GM23338 (cell line): Measurements from ENCODE around the gene NPAS3. TPM values are rescaled to one million over a fixed set of nuclear protein-coding genes. Genes with fewer than 3 reads are reported as not detected.

Experiments
- ATAC-seq: fragments of 200-7000 bp; cut with Tn5 transposase; 3 replicates; pipeline ENCODE4 v1.9.1; 2020
- DNase-seq: peaks from one replicate; pipeline ENCODE4 v3.0.0-alpha.2; 2015; ENCODE audit warnings: low spot score
- H2AFZ ChIP-seq: fragments of 200-600 bp; sonication (generic); 2 replicates; pipeline ENCODE4 v1.8.0; 2016; ENCODE audit warnings: antibody characterized with exemption, mild to moderate bottlenecking, moderate library complexity
- H3F3A ChIP-seq: fragments of 200-600 bp; sonication (generic); replicated peaks from 2 replicates; pipeline ENCODE4 v1.8.0; 2017; ENCODE audit warnings: antibody characterized with exemption, mixed run types, low read depth
- H3K27ac ChIP-seq: fragments of 200-600 bp; sonication (generic); 2 replicates; pipeline ENCODE4 v1.6.1; 2016; ENCODE audit warnings: low read depth
- H3K27me3 ChIP-seq: fragments of 200-600 bp; sonication (generic); 2 replicates; pipeline ENCODE4 v1.8.0; 2016; ENCODE audit warnings: mild to moderate bottlenecking, mixed run types, moderate library complexity; ENCODE audit not compliant: insufficient read depth
- H3K36me3 ChIP-seq: fragments of 200-600 bp; sonication (generic); 2 replicates; pipeline ENCODE4 v1.8.0; 2016; ENCODE audit warnings: mild to moderate bottlenecking; ENCODE audit not compliant: insufficient read depth
- H3K4me1 ChIP-seq: fragments of 200-600 bp; sonication (generic); 2 replicates; pipeline ENCODE4 v1.8.0; 2016; ENCODE audit warnings: mild to moderate bottlenecking, moderate library complexity; ENCODE audit not compliant: insufficient read depth
- H3K4me2 ChIP-seq: fragments of 200-600 bp; sonication (generic); 2 replicates; pipeline ENCODE4 v1.7.1; 2017; ENCODE audit warnings: mixed run types
- H3K4me3 ChIP-seq: fragments of 200-600 bp; sonication (generic); 2 replicates; pipeline ENCODE4 v1.6.1; 2016; ENCODE audit warnings: mixed run types
- H3K79me2 ChIP-seq: fragments of 200-600 bp; sonication (generic); replicated peaks from 2 replicates; pipeline ENCODE4 v1.8.0; 2017; ENCODE audit warnings: mild to moderate bottlenecking; ENCODE audit not compliant: insufficient read depth
- H3K9me2 ChIP-seq: fragments of 200-600 bp; sonication (generic); 2 replicates; pipeline ENCODE4 v1.8.0; 2017; ENCODE audit not compliant: insufficient read depth
- H4K20me1 ChIP-seq: fragments of 200-600 bp; sonication (generic); replicated peaks from 2 replicates; pipeline ENCODE4 v1.8.0; 2017; ENCODE audit warnings: mild to moderate bottlenecking; ENCODE audit not compliant: insufficient read depth
- H3K27ac Mint-ChIP-seq: 2 replicates; pipeline ENCODE4 v1.8.0; 2020; ENCODE audit warnings: inconsistent platforms, mild to moderate bottlenecking, moderate library complexity, mixed read lengths
- H3K27me3 Mint-ChIP-seq: 3 replicates; pipeline ENCODE4 v1.8.0; 2022; ENCODE audit warnings: low read depth, mild to moderate bottlenecking, moderate library complexity, mixed read lengths, inconsistent platforms; ENCODE audit not compliant: insufficient read depth, poor library complexity
- H3K36me3 Mint-ChIP-seq: 3 replicates; pipeline ENCODE4 v1.8.0; 2021; ENCODE audit warnings: low read depth, mild to moderate bottlenecking, inconsistent platforms, moderate library complexity, mixed read lengths
- H3K4me1 Mint-ChIP-seq: 3 replicates; pipeline ENCODE4 v1.8.0; 2020; ENCODE audit warnings: mild to moderate bottlenecking, inconsistent platforms, mixed read lengths
- H3K4me3 Mint-ChIP-seq: 3 replicates; pipeline ENCODE4 v1.8.0; 2021; ENCODE audit warnings: moderate library complexity, mild to moderate bottlenecking, inconsistent platforms, mixed read lengths
- H3K9me3 Mint-ChIP-seq: 3 replicates; pipeline ENCODE4 v1.8.0; 2020; ENCODE audit warnings: moderate library complexity, mild to moderate bottlenecking, inconsistent platforms, mixed read lengths
- CREB1 ChIP-seq: fragments of 250-450 bp; sonication (Bioruptor Pico); IDR thresholded peaks from 2 replicates; pipeline ENCODE4 v1.5.0; 2020; ENCODE audit warnings: low read depth, mild to moderate bottlenecking, moderate library complexity
- EZH2 ChIP-seq: fragments of 200-600 bp; sonication (generic); IDR thresholded peaks from one replicate; pipeline ENCODE4 v1.8.0; 2017; ENCODE audit warnings: antibody characterized with exemption, mild to moderate bottlenecking, low read depth; ENCODE audit not compliant: unreplicated experiment
- EZH2phosphoT487 ChIP-seq: fragments of 200-600 bp; sonication (generic); IDR thresholded peaks from one replicate; pipeline ENCODE4 v1.8.1; 2018; ENCODE audit warnings: antibody characterized with exemption; ENCODE audit not compliant: unreplicated experiment
- JUNB ChIP-seq: IDR thresholded peaks from one replicate; pipeline ENCODE4 v1.6.1; 2016; ENCODE audit warnings: antibody characterized with exemption; ENCODE audit not compliant: unreplicated experiment
- NANOG ChIP-seq: IDR thresholded peaks from 2 replicates; pipeline ENCODE4 v1.6.1; 2016; ENCODE audit warnings: antibody characterized with exemption, borderline replicate concordance
- POLR2AphosphoS5 ChIP-seq: IDR thresholded peaks from 2 replicates; pipeline ENCODE4 v1.6.1; 2016; ENCODE audit warnings: antibody characterized with exemption, low read depth
- STAT1 ChIP-seq: IDR thresholded peaks from one replicate; pipeline ENCODE4 v1.6.1; 2016; ENCODE audit warnings: antibody characterized with exemption; ENCODE audit not compliant: unreplicated experiment
- ZNF114 ChIP-seq: fragments of 250-450 bp; sonication (Bioruptor Pico); IDR thresholded peaks from 2 replicates; pipeline ENCODE4 v1.5.0; 2020; ENCODE audit warnings: mild to moderate bottlenecking, moderate library complexity
- ZNF331 ChIP-seq: fragments of 250-450 bp; sonication (Bioruptor Pico); IDR thresholded peaks from 2 replicates; pipeline ENCODE4 v1.5.0; 2020; ENCODE audit warnings: low read depth, mild to moderate bottlenecking, moderate library complexity
- polyA plus RNA-seq: library from polyadenylated mRNA; unstranded; fragments of >200 nt; fragmentation: Nextera tagmentation; extraction: Ambion mirVana; gene quantifications from 2 replicates; pipeline ENCODE4 v1.2.1, GENCODE V29; 2016
- total RNA-seq: library from RNA; depleted of rRNA; stranded (reverse); fragments of >200 nt; shearing (Covaris generic); gene quantifications from 2 replicates; pipeline ENCODE4 v1.2.3, GENCODE V29; 2014
- TF ChIP-seq, protein P1 (sequence below): IDR thresholded peaks from 2 replicates; pipeline ENCODE4 v1.6.1; 2016; ENCODE audit warnings: antibody characterized with exemption
- TF ChIP-seq, protein P2 (sequence below), 2 experiments: fragments of 200-600 bp in 1 of 2; sonication (generic) in 1 of 2; conservative IDR thresholded peaks; 2 replicates each; pipeline versions ENCODE4 v1.5.1 to v1.6.1; 2016 to 2017; ENCODE audit warnings: antibody characterized with exemption in 2 of 2, low read depth in 2 of 2, mild to moderate bottlenecking in 2 of 2, moderate library complexity in 1 of 2
- TF ChIP-seq, protein P3 (sequence below): IDR thresholded peaks from one replicate; pipeline ENCODE4 v1.6.1; 2018; ENCODE audit warnings: antibody characterized with exemption; ENCODE audit not compliant: unreplicated experiment
- TF ChIP-seq, protein P4 (sequence below): fragments of 250-450 bp; sonication (Bioruptor Pico); IDR thresholded peaks from 2 replicates; pipeline ENCODE4 v1.5.0; 2020; ENCODE audit warnings: mild to moderate bottlenecking, moderate library complexity

NPAS3 gene
- total and polyA plus RNA-seq, 2 experiments from 2014 or later: 0.17 to 0.19 TPM

DNA sequence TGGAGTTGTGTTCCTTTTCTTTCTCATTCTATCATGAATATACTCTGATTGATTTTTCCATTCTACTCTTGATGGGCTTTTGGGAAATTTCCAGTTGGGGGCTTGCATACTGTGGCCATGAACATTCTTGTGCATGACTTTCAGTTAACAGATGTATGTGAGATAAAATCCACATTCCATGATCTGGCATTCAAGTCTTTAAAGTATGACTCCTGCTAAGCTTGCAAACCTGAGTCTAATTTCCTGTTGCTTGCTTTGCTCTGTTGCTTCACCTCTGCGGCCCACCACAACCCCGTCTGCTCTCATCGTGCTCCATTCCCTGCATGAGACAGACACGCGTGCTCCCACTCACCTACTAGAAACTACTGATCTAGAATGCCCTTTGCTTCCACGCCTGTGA lies 24.3 kb upstream of the NPAS3 start:
- H3K4me1 ChIP-seq: no peaks in the 10 kb centered on the region
- H3K27ac ChIP-seq: no peak overlapping the region
- DNase-seq (no peak), ATAC-seq (no peak)
- no peaks in the 10 kb centered on the region for H3K27me3 ChIP-seq
- H3K27me3 Mint-ChIP-seq: peaks cover 2% of the 10 kb centered on the region
- H3K4me1 Mint-ChIP-seq: no peaks in the 10 kb centered on the region; the same call in 2 of the 3 replicates
- H3K9me3 Mint-ChIP-seq: peaks cover 3% of the 10 kb centered on the region; the same call in 2 of the 3 replicates
- no peaks in the 10 kb centered on the region for H3K79me2 ChIP-seq
- H2AFZ ChIP-seq: no peak overlapping the region
- H3K4me3 ChIP-seq: no peak overlapping the region
- H3K4me3 Mint-ChIP-seq: no peak overlapping the region
- H3K36me3 ChIP-seq: no peaks in the 10 kb centered on the region
- TF ChIP-seq STAT1 (no peak), EZH2 (no peak), JUNB (no peak), EZH2phosphoT487 (no peak), NANOG (no peak), POLR2AphosphoS5 (no peak), CREB1 (CRISPR knock-in tag) (no peak), ZNF331 (CRISPR knock-in tag) (no peak), ZNF114 (CRISPR knock-in tag) (no peak)
- TF ChIP-seq, protein P1, sequence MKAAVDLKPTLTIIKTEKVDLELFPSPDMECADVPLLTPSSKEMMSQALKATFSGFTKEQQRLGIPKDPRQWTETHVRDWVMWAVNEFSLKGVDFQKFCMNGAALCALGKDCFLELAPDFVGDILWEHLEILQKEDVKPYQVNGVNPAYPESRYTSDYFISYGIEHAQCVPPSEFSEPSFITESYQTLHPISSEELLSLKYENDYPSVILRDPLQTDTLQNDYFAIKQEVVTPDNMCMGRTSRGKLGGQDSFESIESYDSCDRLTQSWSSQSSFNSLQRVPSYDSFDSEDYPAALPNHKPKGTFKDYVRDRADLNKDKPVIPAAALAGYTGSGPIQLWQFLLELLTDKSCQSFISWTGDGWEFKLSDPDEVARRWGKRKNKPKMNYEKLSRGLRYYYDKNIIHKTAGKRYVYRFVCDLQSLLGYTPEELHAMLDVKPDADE: no peak
- TF ChIP-seq, protein P2, sequence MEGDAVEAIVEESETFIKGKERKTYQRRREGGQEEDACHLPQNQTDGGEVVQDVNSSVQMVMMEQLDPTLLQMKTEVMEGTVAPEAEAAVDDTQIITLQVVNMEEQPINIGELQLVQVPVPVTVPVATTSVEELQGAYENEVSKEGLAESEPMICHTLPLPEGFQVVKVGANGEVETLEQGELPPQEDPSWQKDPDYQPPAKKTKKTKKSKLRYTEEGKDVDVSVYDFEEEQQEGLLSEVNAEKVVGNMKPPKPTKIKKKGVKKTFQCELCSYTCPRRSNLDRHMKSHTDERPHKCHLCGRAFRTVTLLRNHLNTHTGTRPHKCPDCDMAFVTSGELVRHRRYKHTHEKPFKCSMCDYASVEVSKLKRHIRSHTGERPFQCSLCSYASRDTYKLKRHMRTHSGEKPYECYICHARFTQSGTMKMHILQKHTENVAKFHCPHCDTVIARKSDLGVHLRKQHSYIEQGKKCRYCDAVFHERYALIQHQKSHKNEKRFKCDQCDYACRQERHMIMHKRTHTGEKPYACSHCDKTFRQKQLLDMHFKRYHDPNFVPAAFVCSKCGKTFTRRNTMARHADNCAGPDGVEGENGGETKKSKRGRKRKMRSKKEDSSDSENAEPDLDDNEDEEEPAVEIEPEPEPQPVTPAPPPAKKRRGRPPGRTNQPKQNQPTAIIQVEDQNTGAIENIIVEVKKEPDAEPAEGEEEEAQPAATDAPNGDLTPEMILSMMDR (conservative IDR thresholded peaks at IDR 0.05; ENCODE audit: low read depth in 2 of 2): no peak
- TF ChIP-seq, protein P3, sequence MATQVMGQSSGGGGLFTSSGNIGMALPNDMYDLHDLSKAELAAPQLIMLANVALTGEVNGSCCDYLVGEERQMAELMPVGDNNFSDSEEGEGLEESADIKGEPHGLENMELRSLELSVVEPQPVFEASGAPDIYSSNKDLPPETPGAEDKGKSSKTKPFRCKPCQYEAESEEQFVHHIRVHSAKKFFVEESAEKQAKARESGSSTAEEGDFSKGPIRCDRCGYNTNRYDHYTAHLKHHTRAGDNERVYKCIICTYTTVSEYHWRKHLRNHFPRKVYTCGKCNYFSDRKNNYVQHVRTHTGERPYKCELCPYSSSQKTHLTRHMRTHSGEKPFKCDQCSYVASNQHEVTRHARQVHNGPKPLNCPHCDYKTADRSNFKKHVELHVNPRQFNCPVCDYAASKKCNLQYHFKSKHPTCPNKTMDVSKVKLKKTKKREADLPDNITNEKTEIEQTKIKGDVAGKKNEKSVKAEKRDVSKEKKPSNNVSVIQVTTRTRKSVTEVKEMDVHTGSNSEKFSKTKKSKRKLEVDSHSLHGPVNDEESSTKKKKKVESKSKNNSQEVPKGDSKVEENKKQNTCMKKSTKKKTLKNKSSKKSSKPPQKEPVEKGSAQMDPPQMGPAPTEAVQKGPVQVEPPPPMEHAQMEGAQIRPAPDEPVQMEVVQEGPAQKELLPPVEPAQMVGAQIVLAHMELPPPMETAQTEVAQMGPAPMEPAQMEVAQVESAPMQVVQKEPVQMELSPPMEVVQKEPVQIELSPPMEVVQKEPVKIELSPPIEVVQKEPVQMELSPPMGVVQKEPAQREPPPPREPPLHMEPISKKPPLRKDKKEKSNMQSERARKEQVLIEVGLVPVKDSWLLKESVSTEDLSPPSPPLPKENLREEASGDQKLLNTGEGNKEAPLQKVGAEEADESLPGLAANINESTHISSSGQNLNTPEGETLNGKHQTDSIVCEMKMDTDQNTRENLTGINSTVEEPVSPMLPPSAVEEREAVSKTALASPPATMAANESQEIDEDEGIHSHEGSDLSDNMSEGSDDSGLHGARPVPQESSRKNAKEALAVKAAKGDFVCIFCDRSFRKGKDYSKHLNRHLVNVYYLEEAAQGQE: no peak
- TF ChIP-seq, protein P4, sequence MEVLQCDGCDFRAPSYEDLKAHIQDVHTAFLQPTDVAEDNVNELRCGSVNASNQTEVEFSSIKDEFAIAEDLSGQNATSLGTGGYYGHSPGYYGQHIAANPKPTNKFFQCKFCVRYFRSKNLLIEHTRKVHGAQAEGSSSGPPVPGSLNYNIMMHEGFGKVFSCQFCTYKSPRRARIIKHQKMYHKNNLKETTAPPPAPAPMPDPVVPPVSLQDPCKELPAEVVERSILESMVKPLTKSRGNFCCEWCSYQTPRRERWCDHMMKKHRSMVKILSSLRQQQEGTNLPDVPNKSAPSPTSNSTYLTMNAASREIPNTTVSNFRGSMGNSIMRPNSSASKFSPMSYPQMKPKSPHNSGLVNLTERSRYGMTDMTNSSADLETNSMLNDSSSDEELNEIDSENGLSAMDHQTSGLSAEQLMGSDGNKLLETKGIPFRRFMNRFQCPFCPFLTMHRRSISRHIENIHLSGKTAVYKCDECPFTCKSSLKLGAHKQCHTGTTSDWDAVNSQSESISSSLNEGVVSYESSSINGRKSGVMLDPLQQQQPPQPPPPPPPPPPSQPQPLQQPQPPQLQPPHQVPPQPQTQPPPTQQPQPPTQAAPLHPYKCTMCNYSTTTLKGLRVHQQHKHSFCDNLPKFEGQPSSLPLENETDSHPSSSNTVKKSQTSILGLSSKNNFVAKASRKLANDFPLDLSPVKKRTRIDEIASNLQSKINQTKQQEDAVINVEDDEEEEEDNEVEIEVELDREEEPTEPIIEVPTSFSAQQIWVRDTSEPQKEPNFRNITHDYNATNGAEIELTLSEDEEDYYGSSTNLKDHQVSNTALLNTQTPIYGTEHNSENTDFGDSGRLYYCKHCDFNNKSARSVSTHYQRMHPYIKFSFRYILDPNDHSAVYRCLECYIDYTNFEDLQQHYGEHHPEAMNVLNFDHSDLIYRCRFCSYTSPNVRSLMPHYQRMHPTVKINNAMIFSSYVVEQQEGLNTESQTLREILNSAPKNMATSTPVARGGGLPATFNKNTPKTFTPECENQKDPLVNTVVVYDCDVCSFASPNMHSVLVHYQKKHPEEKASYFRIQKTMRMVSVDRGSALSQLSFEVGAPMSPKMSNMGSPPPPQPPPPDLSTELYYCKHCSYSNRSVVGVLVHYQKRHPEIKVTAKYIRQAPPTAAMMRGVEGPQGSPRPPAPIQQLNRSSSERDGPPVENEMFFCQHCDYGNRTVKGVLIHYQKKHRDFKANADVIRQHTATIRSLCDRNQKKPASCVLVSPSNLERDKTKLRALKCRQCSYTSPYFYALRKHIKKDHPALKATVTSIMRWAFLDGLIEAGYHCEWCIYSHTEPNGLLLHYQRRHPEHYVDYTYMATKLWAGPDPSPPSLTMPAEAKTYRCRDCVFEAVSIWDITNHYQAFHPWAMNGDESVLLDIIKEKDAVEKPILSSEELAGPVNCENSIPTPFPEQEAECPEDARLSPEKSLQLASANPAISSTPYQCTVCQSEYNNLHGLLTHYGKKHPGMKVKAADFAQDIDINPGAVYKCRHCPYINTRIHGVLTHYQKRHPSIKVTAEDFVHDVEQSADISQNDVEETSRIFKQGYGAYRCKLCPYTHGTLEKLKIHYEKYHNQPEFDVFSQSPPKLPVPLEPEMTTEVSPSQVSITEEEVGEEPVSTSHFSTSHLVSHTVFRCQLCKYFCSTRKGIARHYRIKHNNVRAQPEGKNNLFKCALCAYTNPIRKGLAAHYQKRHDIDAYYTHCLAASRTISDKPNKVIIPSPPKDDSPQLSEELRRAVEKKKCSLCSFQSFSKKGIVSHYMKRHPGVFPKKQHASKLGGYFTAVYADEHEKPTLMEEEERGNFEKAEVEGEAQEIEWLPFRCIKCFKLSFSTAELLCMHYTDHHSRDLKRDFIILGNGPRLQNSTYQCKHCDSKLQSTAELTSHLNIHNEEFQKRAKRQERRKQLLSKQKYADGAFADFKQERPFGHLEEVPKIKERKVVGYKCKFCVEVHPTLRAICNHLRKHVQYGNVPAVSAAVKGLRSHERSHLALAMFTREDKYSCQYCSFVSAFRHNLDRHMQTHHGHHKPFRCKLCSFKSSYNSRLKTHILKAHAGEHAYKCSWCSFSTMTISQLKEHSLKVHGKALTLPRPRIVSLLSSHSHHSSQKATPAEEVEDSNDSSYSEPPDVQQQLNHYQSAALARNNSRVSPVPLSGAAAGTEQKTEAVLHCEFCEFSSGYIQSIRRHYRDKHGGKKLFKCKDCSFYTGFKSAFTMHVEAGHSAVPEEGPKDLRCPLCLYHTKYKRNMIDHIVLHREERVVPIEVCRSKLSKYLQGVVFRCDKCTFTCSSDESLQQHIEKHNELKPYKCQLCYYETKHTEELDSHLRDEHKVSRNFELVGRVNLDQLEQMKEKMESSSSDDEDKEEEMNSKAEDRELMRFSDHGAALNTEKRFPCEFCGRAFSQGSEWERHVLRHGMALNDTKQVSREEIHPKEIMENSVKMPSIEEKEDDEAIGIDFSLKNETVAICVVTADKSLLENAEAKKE (CRISPR knock-in tag): no peak
- H3K9me2 ChIP-seq: peaks cover 9% of the 10 kb centered on the region; the same call in 1 of the 2 replicates
- H3K27ac Mint-ChIP-seq: no peak overlapping the region
- H3K4me2 ChIP-seq: no peak overlapping the region
- H3F3A ChIP-seq: no peaks in the 10 kb centered on the region
- H3K36me3 Mint-ChIP-seq: peaks cover 2% of the 10 kb centered on the region; the same call in 1 of the 3 replicates
- H4K20me1 ChIP-seq: no peaks in the 10 kb centered on the region
